ENCODE measurements around the gene IGFL2. TPM values are rescaled to one million over a fixed set of nuclear protein-coding genes. Genes with fewer than 3 reads are reported as not detected.

IGFL2 gene
- total and polyA plus RNA-seq, 2 donors, result 0.61 to 6.9 TPM

DNA sequence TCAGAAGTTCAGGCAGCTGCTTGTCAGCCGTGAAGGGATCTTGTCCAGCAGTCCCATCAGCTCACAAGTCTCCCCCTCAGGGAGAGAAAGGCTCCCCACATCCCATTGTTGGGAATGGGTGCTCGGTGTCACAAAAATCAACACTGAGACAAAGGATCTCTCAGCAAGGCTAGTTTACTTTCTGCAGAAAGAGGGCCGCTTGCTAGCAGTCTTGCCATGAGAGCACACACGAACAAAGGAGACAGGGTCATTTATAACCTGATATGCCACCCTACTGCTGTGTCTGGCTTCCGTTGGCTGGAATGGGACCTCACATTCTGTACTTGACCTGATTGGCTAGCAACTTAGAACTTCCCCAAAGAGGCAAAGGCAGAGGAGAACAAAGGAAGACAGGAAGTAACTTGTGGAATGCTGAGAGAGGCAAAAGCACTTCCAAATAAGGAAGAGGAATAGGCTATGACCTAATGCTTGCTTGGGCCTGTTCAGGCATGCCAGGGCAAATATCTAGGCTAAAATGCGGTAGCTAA lies 14.9 kb upstream of the IGFL2 start:
- DNase-seq (ENCODE audit: low read depth in 6 of 9, low spot score in 9 of 9), result no peak
- no peaks in the 10 kb centered on the region for H3K4me1 ChIP-seq (ENCODE audit: control insufficient read depth in 2 of 2, insufficient read depth in 2 of 2, low read length in 2 of 2)
- peaks cover 0 to 2% of the 10 kb centered on the region in 2 donors for H3K27me3 ChIP-seq (ENCODE audit: control insufficient read depth in 2 of 2, insufficient read depth in 1 of 2, low read length in 1 of 2)
- H3K36me3 ChIP-seq (ENCODE audit: control insufficient read depth in 2 of 2, insufficient read depth in 2 of 2, low read length in 1 of 2), result no peaks in the 10 kb centered on the region
- no peak overlapping the region for H3K4me3 ChIP-seq (ENCODE audit: low read length in 2 of 2)
- H3K9me3 ChIP-seq (ENCODE audit: control insufficient read depth in 2 of 2, insufficient read depth in 1 of 2, low read length in 1 of 2), result no peaks in the 10 kb centered on the region
- WGBS, result 78% methylated on average over 6 of the region's 6 CpGs
- no peak overlapping the region for H3K27ac ChIP-seq (ENCODE audit: low read depth in 1 of 2, low read length in 1 of 2)

DNA sequence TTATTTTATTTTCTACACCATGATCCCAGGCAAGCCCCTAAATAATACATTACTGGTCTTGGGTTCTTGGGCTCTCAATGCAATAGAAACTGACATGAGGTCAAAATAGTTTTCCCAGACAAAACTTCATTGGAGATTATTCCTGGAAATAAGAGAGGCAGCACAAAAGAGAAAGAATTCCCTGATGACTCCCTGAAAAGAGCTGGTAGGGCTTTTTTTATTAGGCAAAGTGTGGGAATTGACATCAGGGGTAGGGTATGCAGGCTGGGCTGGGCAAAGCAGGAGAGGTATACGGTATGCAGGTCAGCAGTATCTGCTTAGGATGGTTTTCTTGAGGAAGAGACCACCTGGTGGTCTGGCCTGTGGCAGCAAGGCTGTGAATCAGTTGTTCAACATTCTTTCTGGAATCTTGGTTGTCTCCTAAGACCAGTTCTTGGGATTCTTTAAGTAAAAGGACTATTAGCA lies 14.2 kb upstream of the IGFL2 start:
- Histone ChIP-seq H3K27ac (ENCODE audit: low read depth in 1 of 2, low read length in 1 of 2) (no peak overlapping the region), H3K4me1 (ENCODE audit: control insufficient read depth in 2 of 2, insufficient read depth in 2 of 2, low read length in 2 of 2) (no peaks in the 10 kb centered on the region)
- WGBS, result 96% methylated on average over 1 of the region's 1 CpG

GRCh38 chr19:46134527-46134926 lies 13.5 kb upstream of the IGFL2 start:
- DNase-seq (ENCODE audit: low read depth in 6 of 9, low spot score in 9 of 9), result no peak
- Histone ChIP-seq H3K27ac (ENCODE audit: low read depth in 1 of 2, low read length in 1 of 2) (no peak overlapping the region), H3K9me3 (ENCODE audit: control insufficient read depth in 2 of 2, insufficient read depth in 1 of 2, low read length in 1 of 2) (no peaks in the 10 kb centered on the region), H3K4me1 (ENCODE audit: control insufficient read depth in 2 of 2, insufficient read depth in 2 of 2, low read length in 2 of 2) (no peaks in the 10 kb centered on the region), H3K4me3 (ENCODE audit: low read length in 2 of 2) (no peak overlapping the region), H3K36me3 (ENCODE audit: control insufficient read depth in 2 of 2, insufficient read depth in 2 of 2, low read length in 1 of 2) (no peaks in the 10 kb centered on the region), H3K27me3 (ENCODE audit: control insufficient read depth in 2 of 2, insufficient read depth in 1 of 2, low read length in 1 of 2) (peaks cover 0 to 2% of the 10 kb centered on the region in 2 donors)

More for the DNA sequence above, 14.2 kb upstream of the IGFL2 start:
- no peaks in the 10 kb centered on the region for H3K9me3 ChIP-seq (ENCODE audit: control insufficient read depth in 2 of 2, insufficient read depth in 1 of 2, low read length in 1 of 2)
- peaks cover 0 to 2% of the 10 kb centered on the region in 2 donors for H3K27me3 ChIP-seq (ENCODE audit: control insufficient read depth in 2 of 2, insufficient read depth in 1 of 2, low read length in 1 of 2)
- DNase-seq (ENCODE audit: low read depth in 6 of 9, low spot score in 9 of 9), result no peak
- no peak overlapping the region for H3K4me3 ChIP-seq (ENCODE audit: low read length in 2 of 2)
- no peaks in the 10 kb centered on the region for H3K36me3 ChIP-seq (ENCODE audit: control insufficient read depth in 2 of 2, insufficient read depth in 2 of 2, low read length in 1 of 2)

- no peaks in the 10 kb centered on the region for H3K27me3 ChIP-seq (ENCODE audit: control insufficient read depth in 2 of 2, insufficient read depth in 1 of 2, low read length in 1 of 2)
- DNase-seq (ENCODE audit: low read depth in 6 of 9, low spot score in 9 of 9), result no peak
- no peaks in the 10 kb centered on the region for H3K9me3 ChIP-seq (ENCODE audit: control insufficient read depth in 2 of 2, insufficient read depth in 1 of 2, low read length in 1 of 2)
- H3K4me1 ChIP-seq (ENCODE audit: control insufficient read depth in 2 of 2, insufficient read depth in 2 of 2, low read length in 2 of 2), result no peaks in the 10 kb centered on the region
- H3K4me3 ChIP-seq (ENCODE audit: low read length in 2 of 2), result no peak overlapping the region
- H3K36me3 ChIP-seq (ENCODE audit: control insufficient read depth in 2 of 2, insufficient read depth in 2 of 2, low read length in 1 of 2), result no peaks in the 10 kb centered on the region
- no peak overlapping the region for H3K27ac ChIP-seq (ENCODE audit: low read depth in 1 of 2, low read length in 1 of 2)
- 80% methylated on average over 4 of the region's 4 CpGs for WGBS
Observed at GRCh38 chr19:46137915-46138473, 10.0 kb upstream of the IGFL2 start.

DNA sequence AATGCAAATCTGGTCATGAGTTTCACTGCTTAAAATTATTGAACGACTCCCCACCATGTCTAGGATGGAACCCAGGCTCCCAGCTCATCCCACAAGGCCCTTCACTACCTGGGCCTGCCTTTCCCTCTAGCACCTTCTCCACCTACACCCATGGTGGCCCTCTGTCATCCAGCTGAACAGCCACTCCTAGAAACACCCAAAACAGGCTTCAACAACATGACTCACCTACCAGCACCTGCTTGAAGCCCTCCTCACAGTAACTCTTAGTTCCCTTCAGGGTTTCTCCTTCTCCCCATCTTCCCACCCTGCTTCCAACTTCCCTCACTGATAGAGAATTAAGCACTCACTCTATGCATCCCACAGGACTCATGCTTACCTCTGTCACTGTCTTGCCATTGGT lies 6.6 kb upstream of the IGFL2 start:
- 60% methylated on average over 1 of the region's 1 CpG for WGBS
- Histone ChIP-seq H3K27ac (ENCODE audit: low read depth in 1 of 2, low read length in 1 of 2) (no peak overlapping the region), H3K27me3 (ENCODE audit: control insufficient read depth in 2 of 2, insufficient read depth in 1 of 2, low read length in 1 of 2) (no peaks in the 10 kb centered on the region), H3K36me3 (ENCODE audit: control insufficient read depth in 2 of 2, insufficient read depth in 2 of 2, low read length in 1 of 2) (no peaks in the 10 kb centered on the region), H3K4me1 (ENCODE audit: control insufficient read depth in 2 of 2, insufficient read depth in 2 of 2, low read length in 2 of 2) (no peaks in the 10 kb centered on the region), H3K4me3 (ENCODE audit: low read length in 2 of 2) (no peak overlapping the region), H3K9me3 (ENCODE audit: control insufficient read depth in 2 of 2, insufficient read depth in 1 of 2, low read length in 1 of 2) (no peaks in the 10 kb centered on the region)
- no peak for DNase-seq (ENCODE audit: low read depth in 6 of 9, low spot score in 9 of 9)

- no peaks in the 10 kb centered on the region for H3K9me3 ChIP-seq (ENCODE audit: control insufficient read depth in 2 of 2, insufficient read depth in 1 of 2, low read length in 1 of 2)
- no peaks in the 10 kb centered on the region for H3K36me3 ChIP-seq (ENCODE audit: control insufficient read depth in 2 of 2, insufficient read depth in 2 of 2, low read length in 1 of 2)
- DNase-seq (ENCODE audit: low read depth in 6 of 9, low spot score in 9 of 9), result no peak
- WGBS, result 83% methylated on average over 4 of the region's 4 CpGs
- no peak overlapping the region for H3K27ac ChIP-seq (ENCODE audit: low read depth in 1 of 2, low read length in 1 of 2)
- no peak overlapping the region for H3K4me3 ChIP-seq (ENCODE audit: low read length in 2 of 2)
- H3K4me1 ChIP-seq (ENCODE audit: control insufficient read depth in 2 of 2, insufficient read depth in 2 of 2, low read length in 2 of 2), result no peaks in the 10 kb centered on the region
- H3K27me3 ChIP-seq (ENCODE audit: control insufficient read depth in 2 of 2, insufficient read depth in 1 of 2, low read length in 1 of 2), result no peaks in the 10 kb centered on the region
Observed at GRCh38 chr19:46142294-46142693, 5.7 kb upstream of the IGFL2 start.

DNA sequence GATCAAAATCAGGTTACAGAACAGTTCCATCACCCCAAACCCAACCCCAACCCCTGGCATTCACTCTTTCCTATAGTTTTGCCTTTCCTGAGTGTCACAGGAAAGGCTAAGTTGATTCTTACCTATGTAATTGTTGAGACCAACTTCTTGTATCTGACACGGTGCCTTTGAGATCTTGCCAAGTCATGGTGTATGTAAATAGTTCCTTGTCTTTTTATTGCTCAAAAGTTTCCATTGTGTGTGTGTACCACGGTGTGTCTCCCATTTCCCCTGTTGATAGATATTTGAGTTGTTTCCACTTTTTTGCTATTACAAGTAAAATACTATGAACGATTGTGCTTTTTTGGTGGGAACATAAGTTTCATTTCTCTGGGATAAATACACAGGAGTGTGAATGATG lies 3.3 kb upstream of the IGFL2 start:
- H3K36me3 ChIP-seq (ENCODE audit: control insufficient read depth in 2 of 2, insufficient read depth in 2 of 2, low read length in 1 of 2), result no peaks in the 10 kb centered on the region
- no peaks in the 10 kb centered on the region for H3K4me1 ChIP-seq (ENCODE audit: control insufficient read depth in 2 of 2, insufficient read depth in 2 of 2, low read length in 2 of 2)
- H3K27ac ChIP-seq (ENCODE audit: low read depth in 1 of 2, low read length in 1 of 2), result no peak overlapping the region
- 49% methylated on average over 3 of the region's 3 CpGs for WGBS
- DNase-seq (ENCODE audit: low read depth in 6 of 9, low spot score in 9 of 9), result no peak
- H3K4me3 ChIP-seq (ENCODE audit: low read length in 2 of 2), result no peak overlapping the region
- no peaks in the 10 kb centered on the region for H3K9me3 ChIP-seq (ENCODE audit: control insufficient read depth in 2 of 2, insufficient read depth in 1 of 2, low read length in 1 of 2)
- peaks cover 0 to 2% of the 10 kb centered on the region in 2 donors for H3K27me3 ChIP-seq (ENCODE audit: control insufficient read depth in 2 of 2, insufficient read depth in 1 of 2, low read length in 1 of 2)

GRCh38 chr19:46147166-46147740 lies 785 bp upstream of the IGFL2 start:
- 86% methylated on average over 8 of the region's 8 CpGs for WGBS

DNA sequence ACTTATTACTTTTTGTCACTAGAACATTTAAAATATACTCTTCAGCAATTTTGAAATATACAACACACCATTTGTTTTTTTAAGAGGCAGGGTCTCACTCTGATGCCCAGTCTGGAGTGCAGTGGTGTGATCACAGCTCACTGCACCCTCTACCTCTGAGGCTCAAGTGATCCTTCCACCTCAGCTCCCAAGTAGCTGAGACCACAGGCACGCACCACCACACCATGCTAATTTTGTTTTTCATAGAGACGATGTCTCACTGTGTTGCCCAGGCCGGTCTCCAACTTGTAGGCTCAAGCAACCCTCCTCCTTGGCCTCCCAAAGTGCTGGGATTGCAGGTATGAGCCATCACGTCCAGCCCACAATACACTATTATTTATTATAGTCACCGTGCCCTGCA lies 2.6 kb downstream of the IGFL2 start:
- Histone ChIP-seq H3K9me3 (ENCODE audit: control insufficient read depth in 2 of 2, insufficient read depth in 1 of 2, low read length in 1 of 2) (no peaks in the 10 kb centered on the region), H3K4me1 (ENCODE audit: control insufficient read depth in 2 of 2, insufficient read depth in 2 of 2, low read length in 2 of 2) (no peaks in the 10 kb centered on the region), H3K36me3 (ENCODE audit: control insufficient read depth in 2 of 2, insufficient read depth in 2 of 2, low read length in 1 of 2) (no peaks in the 10 kb centered on the region), H3K4me3 (ENCODE audit: low read length in 2 of 2) (no peak overlapping the region), H3K27me3 (ENCODE audit: control insufficient read depth in 2 of 2, insufficient read depth in 1 of 2, low read length in 1 of 2) (peaks cover 0 to 2% of the 10 kb centered on the region in 2 donors), H3K27ac (ENCODE audit: low read depth in 1 of 2, low read length in 1 of 2) (no peak overlapping the region)
- DNase-seq (ENCODE audit: low read depth in 6 of 9, low spot score in 9 of 9), result no peak
- WGBS, result 91% methylated on average over 5 of the region's 5 CpGs

More at GRCh38 chr19:46147166-46147740, 785 bp upstream of the IGFL2 start:
- Histone ChIP-seq H3K27me3 (ENCODE audit: control insufficient read depth in 2 of 2, insufficient read depth in 1 of 2, low read length in 1 of 2) (peaks cover 0 to 2% of the 10 kb centered on the region in 2 donors), H3K27ac (ENCODE audit: low read depth in 1 of 2, low read length in 1 of 2) (no peak overlapping the region), H3K36me3 (ENCODE audit: control insufficient read depth in 2 of 2, insufficient read depth in 2 of 2, low read length in 1 of 2) (no peaks in the 10 kb centered on the region), H3K9me3 (ENCODE audit: control insufficient read depth in 2 of 2, insufficient read depth in 1 of 2, low read length in 1 of 2) (no peaks in the 10 kb centered on the region), H3K4me1 (ENCODE audit: control insufficient read depth in 2 of 2, insufficient read depth in 2 of 2, low read length in 2 of 2) (no peaks in the 10 kb centered on the region), H3K4me3 (ENCODE audit: low read length in 2 of 2) (no peak overlapping the region)
- no peak for DNase-seq (ENCODE audit: low read depth in 6 of 9, low spot score in 9 of 9)
